Uterus (tissue), 4 donors: ENCODE results near the gene UBE2Q1. TPM values are rescaled to one million over a fixed set of nuclear protein-coding genes. Genes with fewer than 3 reads are reported as not detected.

Experiments
- DNase-seq, 2 donors: peaks; one replicate each; pipeline ENCODE4 v3.0.0-alpha.2; 2019 to 2020
- H3K27ac ChIP-seq, 2 donors: fragments of 200-600 bp; sonication (generic); 1 replicate in 1 of 2; 2 replicates in 1 of 2; pipeline ENCODE4 v1.5.1; 2016 to 2018
- H3K27me3 ChIP-seq, 2 donors: fragments of 200-600 bp; sonication (generic); one replicate each; pipeline ENCODE4 v1.5.1; 2018 to 2019; ENCODE audit warnings: control low read depth in 1 of 2
- H3K36me3 ChIP-seq, 2 donors: fragments of 200-600 bp; sonication (generic); one replicate each; pipeline ENCODE4 v1.5.1; 2019; ENCODE audit warnings: control low read depth in 1 of 2
- H3K4me1 ChIP-seq, 2 donors: fragments of 200-600 bp; sonication (generic); one replicate each; pipeline ENCODE4 v1.5.1; 2018 to 2019; ENCODE audit warnings: control low read depth in 1 of 2
- H3K4me3 ChIP-seq, 2 donors: fragments of 200-600 bp; sonication (generic); 1 replicate in 1 of 2; 2 replicates in 1 of 2; pipeline ENCODE4 v1.5.1; 2018 to 2019; ENCODE audit warnings: mild to moderate bottlenecking in 1 of 2
- H3K9me3 ChIP-seq, 2 donors: fragments of 200-600 bp; sonication (generic); one replicate each; pipeline ENCODE4 v1.5.1; 2019; ENCODE audit warnings: control low read depth in 1 of 2
- CTCF ChIP-seq, 4 experiments: fragments of 200-600 bp in 2 of 4; fragments of 450-650 bp in 2 of 4; sonication (generic) in 2 of 4; IDR thresholded peaks; one replicate each; pipeline ENCODE4 v1.5.1; 2016 to 2019; ENCODE audit warnings: antibody characterized with exemption in 4 of 4, mild to moderate bottlenecking in 2 of 4, moderate library complexity in 1 of 4
- POLR2A ChIP-seq, 2 donors: fragments of 450-650 bp; IDR thresholded peaks; one replicate each; pipeline ENCODE4 v1.6.1; 2016; ENCODE audit warnings: antibody characterized with exemption in 2 of 2, mild to moderate bottlenecking in 1 of 2, moderate library complexity in 1 of 2
- intact Hi-C: fragments of 100-400 bp; cut with DNase I; formaldehyde crosslinking; loops from one replicate; pipeline ENCODE4 v1.15.1; 2023; ENCODE audit warnings: low total_unique reads
- total RNA-seq, 4 donors: library from RNA; depleted of rRNA in 3 of 4; stranded (reverse); fragments of >200 nt in 3 of 4; gene quantifications; one replicate each; pipeline versions ENCODE4 v1.1.0 to v1.2.4, GENCODE V29; 2014 to 2023
- donor health status: DM: yes; HTN: yes; CAD: no.

Gene UBE2Q1
- total RNA-seq, 4 donors from 2014 or later: 5.4 to 69.7 (median 28.4) TPM

GRCh38 chr1:154593390-154593789 is 34.9 kb upstream of the UBE2Q1 start:
- H3K36me3 ChIP-seq: no peaks in the 10 kb centered on the region

GRCh38 chr1:154591206-154591605 is 32.7 kb upstream of the UBE2Q1 start:
- no peaks in the 10 kb centered on the region for H3K4me1 ChIP-seq
- H3K9me3 ChIP-seq: no peaks in the 10 kb centered on the region
- TF ChIP-seq POLR2A (IDR thresholded peaks at IDR 0.05): no peak
- no peak for TF ChIP-seq CTCF (IDR thresholded peaks at IDR 0.05)
- H3K4me3 ChIP-seq: no peak overlapping the region
- DNase-seq: no peak
- intact Hi-C loops: no loop called here
- H3K27me3 ChIP-seq: no peaks in the 10 kb centered on the region
- H3K27ac ChIP-seq: no peak overlapping the region
- H3K36me3 ChIP-seq: no peaks in the 10 kb centered on the region

More at GRCh38 chr1:154593390-154593789, 34.9 kb upstream of the UBE2Q1 start:
- no peak overlapping the region for H3K27ac ChIP-seq
- no peak overlapping the region for H3K4me3 ChIP-seq
- H3K4me1 ChIP-seq: no peaks in the 10 kb centered on the region
- DNase-seq: no peak
- no peaks in the 10 kb centered on the region for H3K27me3 ChIP-seq
- intact Hi-C loops: no loop called here
- no peaks in the 10 kb centered on the region for H3K9me3 ChIP-seq
- TF ChIP-seq CTCF (IDR thresholded peaks at IDR 0.05) (no peak), POLR2A (IDR thresholded peaks at IDR 0.05) (no peak)

- no peak overlapping the region for H3K4me3 ChIP-seq
- intact Hi-C loops: no loop called here
- no peak for DNase-seq
- H3K27me3 ChIP-seq: no peaks in the 10 kb centered on the region
- H3K36me3 ChIP-seq: no peaks in the 10 kb centered on the region
- no peaks in the 10 kb centered on the region for H3K9me3 ChIP-seq
- H3K4me1 ChIP-seq: no peaks in the 10 kb centered on the region
- TF ChIP-seq POLR2A (IDR thresholded peaks at IDR 0.05) (no peak), CTCF (IDR thresholded peaks at IDR 0.05) (no peak)
- no peak overlapping the region for H3K27ac ChIP-seq
Measured at GRCh38 chr1:154590756-154591155, 32.3 kb upstream of the UBE2Q1 start.

- no peaks in the 10 kb centered on the region for H3K27me3 ChIP-seq
- no peak for TF ChIP-seq POLR2A (IDR thresholded peaks at IDR 0.05)
- H3K4me1 ChIP-seq: no peaks in the 10 kb centered on the region
- H3K9me3 ChIP-seq: no peaks in the 10 kb centered on the region
- H3K36me3 ChIP-seq: no peaks in the 10 kb centered on the region
- intact Hi-C loops: no loop called here
- no peak overlapping the region for H3K27ac ChIP-seq
- no peak overlapping the region for H3K4me3 ChIP-seq
- DNase-seq: no peak
Measured at GRCh38 chr1:154589780-154590179, 31.3 kb upstream of the UBE2Q1 start.

- no peaks in the 10 kb centered on the region for H3K27me3 ChIP-seq
- no peaks in the 10 kb centered on the region for H3K36me3 ChIP-seq
- no peak overlapping the region for H3K4me3 ChIP-seq
- intact Hi-C loops: no loop called here
- no peak overlapping the region for H3K27ac ChIP-seq
- TF ChIP-seq CTCF (IDR thresholded peaks at IDR 0.05): no peak
- no peak for TF ChIP-seq POLR2A (IDR thresholded peaks at IDR 0.05)
- no peaks in the 10 kb centered on the region for H3K9me3 ChIP-seq
- no peak for DNase-seq
- H3K4me1 ChIP-seq: no peaks in the 10 kb centered on the region
Measured at GRCh38 chr1:154586641-154587040, 28.2 kb upstream of the UBE2Q1 start.

GRCh38 chr1:154586231-154586630 is 27.8 kb upstream of the UBE2Q1 start:
- Histone ChIP-seq H3K4me3 (no peak overlapping the region), H3K27me3 (no peaks in the 10 kb centered on the region), H3K27ac (no peak overlapping the region), H3K36me3 (no peaks in the 10 kb centered on the region), H3K4me1 (no peaks in the 10 kb centered on the region), H3K9me3 (no peaks in the 10 kb centered on the region)
- DNase-seq: no peak
- intact Hi-C loops: no loop called here
- TF ChIP-seq POLR2A (IDR thresholded peaks at IDR 0.05) (no peak), CTCF (IDR thresholded peaks at IDR 0.05) (no peak)
